Testis (tissue), 2 donors: ENCODE measurements around the gene LRRC53.

Source experiments
- POLR2A ChIP-seq: fragments of 450-650 bp; IDR thresholded peaks from one replicate; pipeline ENCODE4 v1.6.1; 2017; ENCODE audit warnings: antibody characterized with exemption, mild to moderate bottlenecking, moderate library complexity
- TF ChIP-seq, protein P1 (sequence below), 3 experiments: fragments of 450-650 bp in 2 of 3; fragments of 200-600 bp in 1 of 3; sonication (generic) in 1 of 3; IDR thresholded peaks; one replicate each; pipeline ENCODE4 v1.5.1; 2016 to 2019; ENCODE audit warnings: antibody characterized with exemption in 3 of 3, mild to moderate bottlenecking in 2 of 3, moderate library complexity in 1 of 3

DNA sequence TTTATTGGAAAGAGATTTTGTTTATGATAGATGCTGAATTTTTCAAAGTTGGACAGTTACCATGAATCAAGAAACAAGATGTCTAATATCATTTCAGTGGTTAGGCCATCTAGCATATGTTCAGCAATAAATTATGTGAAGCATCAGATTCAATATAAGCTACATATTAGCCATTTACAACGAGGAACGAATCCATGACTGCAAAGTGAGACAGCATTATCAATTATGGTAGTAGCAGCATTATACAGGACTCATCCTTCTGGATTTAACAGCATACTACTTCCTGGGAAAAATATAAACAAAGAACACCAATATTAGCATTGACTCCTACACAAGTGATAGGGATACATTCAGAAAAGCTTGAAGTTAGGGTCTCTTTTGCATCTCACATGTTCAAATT is 59.1 kb downstream of the LRRC53 start:
- TF ChIP-seq POLR2A, result no peak
- TF ChIP-seq, protein P1, sequence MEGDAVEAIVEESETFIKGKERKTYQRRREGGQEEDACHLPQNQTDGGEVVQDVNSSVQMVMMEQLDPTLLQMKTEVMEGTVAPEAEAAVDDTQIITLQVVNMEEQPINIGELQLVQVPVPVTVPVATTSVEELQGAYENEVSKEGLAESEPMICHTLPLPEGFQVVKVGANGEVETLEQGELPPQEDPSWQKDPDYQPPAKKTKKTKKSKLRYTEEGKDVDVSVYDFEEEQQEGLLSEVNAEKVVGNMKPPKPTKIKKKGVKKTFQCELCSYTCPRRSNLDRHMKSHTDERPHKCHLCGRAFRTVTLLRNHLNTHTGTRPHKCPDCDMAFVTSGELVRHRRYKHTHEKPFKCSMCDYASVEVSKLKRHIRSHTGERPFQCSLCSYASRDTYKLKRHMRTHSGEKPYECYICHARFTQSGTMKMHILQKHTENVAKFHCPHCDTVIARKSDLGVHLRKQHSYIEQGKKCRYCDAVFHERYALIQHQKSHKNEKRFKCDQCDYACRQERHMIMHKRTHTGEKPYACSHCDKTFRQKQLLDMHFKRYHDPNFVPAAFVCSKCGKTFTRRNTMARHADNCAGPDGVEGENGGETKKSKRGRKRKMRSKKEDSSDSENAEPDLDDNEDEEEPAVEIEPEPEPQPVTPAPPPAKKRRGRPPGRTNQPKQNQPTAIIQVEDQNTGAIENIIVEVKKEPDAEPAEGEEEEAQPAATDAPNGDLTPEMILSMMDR (IDR thresholded peaks at IDR 0.05), result no peak
